Measurements from ENCODE around the gene ZAP70. TPM values are rescaled to one million over a fixed set of nuclear protein-coding genes. Genes with fewer than 3 reads are reported as not detected.

Gene ZAP70
- total RNA-seq, 2 donors from 2014 or later: 8.3 to 10.4 TPM

DNA sequence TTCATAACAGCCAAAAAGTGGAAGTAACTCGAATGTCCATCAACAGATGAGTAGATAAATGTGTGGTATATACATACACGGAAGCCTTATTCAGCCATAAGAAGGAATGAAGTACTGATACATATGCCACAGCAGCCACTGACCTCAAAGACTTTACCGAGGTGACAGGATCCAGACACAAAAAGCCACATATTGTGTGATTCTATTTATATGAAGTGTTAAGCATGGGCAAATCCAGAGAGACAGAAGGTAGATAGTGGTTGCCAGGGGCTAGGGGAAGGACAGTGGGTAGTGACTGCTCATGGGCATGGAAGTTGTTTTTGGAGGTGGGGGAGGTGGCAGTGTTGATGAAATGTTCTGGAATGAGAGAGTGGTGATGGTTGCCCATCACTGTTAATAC lies 33.9 kb downstream of the ZAP70 start:
- Histone ChIP-seq H3K4me3 (ENCODE audit: low read length) (no peak overlapping the region), H3K4me1 (ENCODE audit: control insufficient read depth, insufficient read depth, low read length) (peaks cover 3% of the 10 kb centered on the region), H3K27me3 (ENCODE audit: control insufficient read depth, insufficient read depth, low read length, poor library complexity, severe bottlenecking) (no peaks in the 10 kb centered on the region), H3K9me3 (ENCODE audit: control insufficient read depth, low read length) (no peaks in the 10 kb centered on the region), H3K9ac (ENCODE audit: extremely low read depth, low read length, poor library complexity, severe bottlenecking) (no peak overlapping the region), H3K36me3 (ENCODE audit: control insufficient read depth, insufficient read depth, low read length) (peaks cover 22% of the 10 kb centered on the region), H3K27ac (ENCODE audit: low read depth, low read length) (no peak overlapping the region)
- no peaks in the 10 kb centered on the region for H3K9me3 Mint-ChIP-seq
- DNase-seq: no peak
- H3K4me1 Mint-ChIP-seq: peaks cover 16% of the 10 kb centered on the region
- TF ChIP-seq, protein P1, sequence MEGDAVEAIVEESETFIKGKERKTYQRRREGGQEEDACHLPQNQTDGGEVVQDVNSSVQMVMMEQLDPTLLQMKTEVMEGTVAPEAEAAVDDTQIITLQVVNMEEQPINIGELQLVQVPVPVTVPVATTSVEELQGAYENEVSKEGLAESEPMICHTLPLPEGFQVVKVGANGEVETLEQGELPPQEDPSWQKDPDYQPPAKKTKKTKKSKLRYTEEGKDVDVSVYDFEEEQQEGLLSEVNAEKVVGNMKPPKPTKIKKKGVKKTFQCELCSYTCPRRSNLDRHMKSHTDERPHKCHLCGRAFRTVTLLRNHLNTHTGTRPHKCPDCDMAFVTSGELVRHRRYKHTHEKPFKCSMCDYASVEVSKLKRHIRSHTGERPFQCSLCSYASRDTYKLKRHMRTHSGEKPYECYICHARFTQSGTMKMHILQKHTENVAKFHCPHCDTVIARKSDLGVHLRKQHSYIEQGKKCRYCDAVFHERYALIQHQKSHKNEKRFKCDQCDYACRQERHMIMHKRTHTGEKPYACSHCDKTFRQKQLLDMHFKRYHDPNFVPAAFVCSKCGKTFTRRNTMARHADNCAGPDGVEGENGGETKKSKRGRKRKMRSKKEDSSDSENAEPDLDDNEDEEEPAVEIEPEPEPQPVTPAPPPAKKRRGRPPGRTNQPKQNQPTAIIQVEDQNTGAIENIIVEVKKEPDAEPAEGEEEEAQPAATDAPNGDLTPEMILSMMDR (conservative IDR thresholded peaks at IDR 0.05): no peak
- 93% methylated on average over 3 of the region's 3 CpGs for WGBS, 2 experiments (ENCODE audit: insufficient coverage in 1 of 2, insufficient read length in 1 of 2)
- no peak overlapping the region for H3K27ac Mint-ChIP-seq
- H3K27me3 Mint-ChIP-seq (ENCODE audit: insufficient read depth): no peaks in the 10 kb centered on the region
- H3K4me3 Mint-ChIP-seq: no peak overlapping the region
- peaks cover 23% of the 10 kb centered on the region for H3K36me3 Mint-ChIP-seq (ENCODE audit: low read depth)

GRCh38 chr2:97747716-97748115 lies 34.3 kb downstream of the ZAP70 start:
- no peaks in the 10 kb centered on the region for H3K27me3 Mint-ChIP-seq (ENCODE audit: insufficient read depth)
- no peak overlapping the region for H3K4me3 Mint-ChIP-seq
- H3K36me3 Mint-ChIP-seq (ENCODE audit: low read depth): peaks cover 23% of the 10 kb centered on the region
- Histone ChIP-seq H3K27ac (ENCODE audit: low read depth, low read length) (no peak overlapping the region), H3K9me3 (ENCODE audit: control insufficient read depth, low read length) (no peaks in the 10 kb centered on the region), H3K36me3 (ENCODE audit: control insufficient read depth, insufficient read depth, low read length) (peaks cover 27% of the 10 kb centered on the region), H3K9ac (ENCODE audit: extremely low read depth, low read length, poor library complexity, severe bottlenecking) (no peak overlapping the region), H3K27me3 (ENCODE audit: control insufficient read depth, insufficient read depth, low read length, poor library complexity, severe bottlenecking) (no peaks in the 10 kb centered on the region), H3K4me1 (ENCODE audit: control insufficient read depth, insufficient read depth, low read length) (peaks cover 6% of the 10 kb centered on the region), H3K4me3 (ENCODE audit: low read length) (no peak overlapping the region)
- TF ChIP-seq, protein P1 (conservative IDR thresholded peaks at IDR 0.05): no peak
- no peak overlapping the region for H3K27ac Mint-ChIP-seq
- H3K9me3 Mint-ChIP-seq: no peaks in the 10 kb centered on the region
- 96 to 100% methylated on average over 1 to 4 of the region's 4 CpGs for WGBS, 2 experiments (ENCODE audit: insufficient coverage in 1 of 2, insufficient read length in 1 of 2)
- DNase-seq: no peak
- H3K4me1 Mint-ChIP-seq: peaks cover 18% of the 10 kb centered on the region

GRCh38 chr2:97749581-97749980 lies 36.2 kb downstream of the ZAP70 start:
- TF ChIP-seq, protein P1 (conservative IDR thresholded peaks at IDR 0.05): no peak
- Mint-ChIP-seq H3K9me3 (no peaks in the 10 kb centered on the region), H3K36me3 (ENCODE audit: low read depth) (peaks cover 20% of the 10 kb centered on the region), H3K4me1 (peaks cover 21% of the 10 kb centered on the region), H3K27ac (no peak overlapping the region), H3K27me3 (ENCODE audit: insufficient read depth) (no peaks in the 10 kb centered on the region), H3K4me3 (no peak overlapping the region)
- no peaks in the 10 kb centered on the region for H3K27me3 ChIP-seq (ENCODE audit: control insufficient read depth, insufficient read depth, low read length, poor library complexity, severe bottlenecking)
- no peak overlapping the region for H3K4me3 ChIP-seq (ENCODE audit: low read length)
- no peak overlapping the region for H3K27ac ChIP-seq (ENCODE audit: low read depth, low read length)
- peak; percentile 71 for DNase-seq
- H3K9me3 ChIP-seq (ENCODE audit: control insufficient read depth, low read length): no peaks in the 10 kb centered on the region
- no peak overlapping the region for H3K9ac ChIP-seq (ENCODE audit: extremely low read depth, low read length, poor library complexity, severe bottlenecking)
- 82% methylated on average over 5 of the region's 5 CpGs; no CpG with 5 or more reads in 1 of the 2 experiments for WGBS, 2 experiments (ENCODE audit: insufficient coverage in 1 of 2, insufficient read length in 1 of 2)
- peaks cover 39% of the 10 kb centered on the region for H3K36me3 ChIP-seq (ENCODE audit: control insufficient read depth, insufficient read depth, low read length)
- H3K4me1 ChIP-seq (ENCODE audit: control insufficient read depth, insufficient read depth, low read length): peaks cover 6% of the 10 kb centered on the region

All from endodermal cell (in vitro differentiated cells).